NCI-H2107 treated with DMSO at 0.1 percent for 48 hours (cell line): ENCODE results near the gene LRRC56.

Experiments
- DNase-seq: peaks from one replicate; lab custom pipeline; 2025; ENCODE audit not compliant: unreplicated experiment; lab: John Stamatoyannopoulos, UW

The LRRC56 gene

GRCh38 chr11:557328-558132 lies 20.2 kb downstream of the LRRC56 start:
- DNase-seq: no peak

- no peak for DNase-seq
These were observed 21.2 kb downstream of the LRRC56 start for GRCh38 chr11:558503-558902.

- DNase-seq: no peak
These were observed 21.8 kb downstream of the LRRC56 start for GRCh38 chr11:559020-559620.

- no peak for DNase-seq
These were observed 22.5 kb downstream of the LRRC56 start for GRCh38 chr11:559712-560304.

- peak; percentile 77 for DNase-seq
These were observed 23.2 kb downstream of the LRRC56 start, which contains the start of the genes LMNTD2 and RASSF7 for GRCh38 chr11:560305-561147. Gene LMNTD2 (minus strand): TSS chr11:560738. CDS start chr11:560716, 22 bp downstream. Gene RASSF7 (plus strand): TSS chr11:560970. CDS start chr11:561769, 799 bp downstream.

- no peak for DNase-seq
These were observed 24.0 kb downstream of the LRRC56 start for GRCh38 chr11:561148-562003.

- DNase-seq: no peak
These were observed 24.8 kb downstream of the LRRC56 start for GRCh38 chr11:562046-562645.

- DNase-seq: no peak
These were observed 25.9 kb downstream of the LRRC56 start for GRCh38 chr11:563066-563811.

GRCh38 chr11:563812-564578 lies 26.7 kb downstream of the LRRC56 start:
- DNase-seq: no peak

GRCh38 chr11:565921-566509 lies 28.7 kb downstream of the LRRC56 start:
- no peak for DNase-seq

- DNase-seq: no peak
These were observed 29.8 kb downstream of the LRRC56 start for GRCh38 chr11:567011-567628.

- DNase-seq: no peak
These were observed 30.4 kb downstream of the LRRC56 start for GRCh38 chr11:567629-568292.

- peak; percentile 50 for DNase-seq
These were observed 31.2 kb downstream of the LRRC56 start for GRCh38 chr11:568306-569157.

- DNase-seq: no peak
These were observed 32.0 kb downstream of the LRRC56 start for GRCh38 chr11:569158-569885.

- no peak for DNase-seq
These were observed 34.5 kb downstream of the LRRC56 start for GRCh38 chr11:571802-572185.
